ENCODE results near the gene CDKL2.

The CDKL2 gene

DNA sequence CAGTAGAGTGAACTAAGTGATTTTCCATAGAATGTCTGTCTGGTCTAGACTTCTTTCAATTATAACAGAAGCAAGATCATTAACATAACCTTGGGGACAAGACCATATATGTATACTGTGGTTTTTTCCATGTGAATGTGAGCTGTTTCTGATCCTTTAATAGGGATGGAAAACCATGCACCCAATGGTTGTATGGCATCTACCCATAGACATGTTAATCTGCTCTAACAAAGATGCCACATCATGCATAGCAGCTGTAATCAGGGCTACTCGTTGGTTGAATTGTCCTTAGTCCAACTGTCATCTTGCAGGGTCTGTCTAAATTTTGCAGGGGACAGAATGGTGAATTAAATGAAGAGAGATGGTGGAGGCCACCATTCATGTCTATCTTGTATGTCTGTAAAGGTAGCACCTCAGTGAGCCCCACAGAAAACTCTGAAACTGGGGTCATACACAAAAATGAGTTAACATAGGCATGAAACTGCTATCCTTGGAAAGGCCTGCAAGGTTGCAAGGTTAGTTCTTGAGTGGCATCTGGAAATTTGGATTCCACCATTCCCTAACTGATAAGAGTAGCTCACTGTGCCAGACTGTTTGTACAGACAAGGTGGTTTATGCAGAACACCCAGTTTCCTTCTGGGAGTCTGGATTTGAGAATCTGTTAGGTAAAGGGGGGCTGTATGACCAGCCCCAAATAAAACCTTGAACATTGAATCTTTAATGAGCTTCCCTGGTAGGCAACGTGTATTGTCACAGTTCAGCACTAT, 99.6 kb downstream of the CDKL2 start:
- Mint-ChIP-seq H3K9me3 (peaks cover 37% of the 10 kb centered on the region), H3K36me3 (ENCODE audit: low read depth) (peaks cover 89% of the 10 kb centered on the region), H3K4me1 (no peaks in the 10 kb centered on the region), H3K27ac (no peak overlapping the region), H3K27me3 (ENCODE audit: low read depth) (no peaks in the 10 kb centered on the region), H3K4me3 (no peak overlapping the region)
- TF ChIP-seq CTCF (IDR thresholded peaks at IDR 0.05; ENCODE audit: unreplicated experiment in 3 of 3): no peak
